GM21528 (cell line): ENCODE data around the gene TOGARAM2.
"Not testable (repeated sequence)": the region's sequence is repeated elsewhere in the genome, so short reads cannot be mapped to it uniquely, and the experiment has no call there.

Experiments
- ATAC-seq: cut with Tn5 transposase; IDR thresholded peaks from one replicate; pipeline ENCODE4 v1.9.1; 2021; ENCODE audit warnings: mild to moderate bottlenecking, moderate library complexity; ENCODE audit not compliant: unreplicated experiment, low FRiP score

Gene TOGARAM2

DNA sequence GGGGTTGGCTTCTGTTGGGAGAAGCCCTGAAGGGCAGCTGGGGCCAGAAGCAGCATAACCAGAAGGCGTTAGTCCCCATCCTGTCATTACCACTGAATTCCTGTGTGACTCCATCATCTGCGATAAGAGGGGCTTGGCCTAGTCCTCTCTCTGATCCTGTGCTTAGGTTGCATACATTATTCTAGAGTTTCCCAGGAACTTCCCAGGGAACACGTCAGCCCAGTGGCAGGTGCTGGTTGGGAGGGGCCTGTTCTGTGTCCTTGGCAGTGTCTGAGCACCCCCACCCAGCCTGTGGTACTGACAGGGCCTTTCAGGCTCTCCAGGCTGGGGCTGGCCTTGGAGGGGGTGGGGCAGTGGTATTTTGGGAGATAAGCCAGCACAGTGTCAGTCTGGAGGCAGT lies 4.5 kb upstream of the TOGARAM2 start:
- no peak for ATAC-seq

DNA sequence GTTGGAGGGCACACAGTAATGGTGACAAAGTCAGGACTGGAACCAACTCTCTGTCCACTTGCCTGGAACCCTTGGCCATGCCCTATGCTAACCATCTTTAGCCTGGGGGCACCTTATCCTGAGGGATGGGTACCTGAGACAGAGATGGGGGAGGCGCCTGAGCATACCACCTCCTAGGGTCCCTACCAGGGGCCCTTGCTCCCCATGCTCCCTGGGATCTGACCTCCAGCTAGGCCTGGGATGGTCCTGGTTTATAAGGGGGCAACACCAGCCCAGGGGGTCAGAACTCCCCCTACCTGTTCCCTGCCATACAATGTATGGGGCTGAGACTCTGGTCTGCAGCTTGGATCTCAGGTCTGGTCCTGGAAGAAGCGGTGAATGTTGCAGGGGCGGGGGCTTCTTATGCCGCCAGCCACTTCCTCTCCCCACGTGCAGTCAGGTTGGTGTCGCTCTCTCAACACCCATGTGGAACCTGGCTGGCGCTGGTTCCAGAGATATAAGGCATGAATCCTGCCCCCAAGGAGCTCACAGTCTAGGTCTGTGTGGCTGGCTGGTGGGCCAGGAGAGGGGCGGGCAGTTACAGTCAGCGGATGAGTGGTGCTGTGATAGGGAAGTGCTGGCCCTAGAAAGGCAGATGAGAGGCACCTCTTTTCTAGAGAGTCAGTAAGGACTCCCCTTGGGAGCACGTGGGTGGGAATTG lies 3.8 kb upstream of the TOGARAM2 start:
- no peak for ATAC-seq

- ATAC-seq = not testable (repeated sequence)
These were observed 3.1 kb upstream of the TOGARAM2 start for GRCh38 chr2:28978001-28978400.

- ATAC-seq = no peak
These were observed 2.5 kb upstream of the TOGARAM2 start for GRCh38 chr2:28978606-28979005.

GRCh38 chr2:28979041-28979440 lies 2.1 kb upstream of the TOGARAM2 start:
- no peak for ATAC-seq

GRCh38 chr2:28979576-28980366 lies 1.3 kb upstream of the TOGARAM2 start:
- ATAC-seq = no peak

- no peak for ATAC-seq
These were observed 606 bp upstream of the TOGARAM2 start for GRCh38 chr2:28980368-28981015.

DNA sequence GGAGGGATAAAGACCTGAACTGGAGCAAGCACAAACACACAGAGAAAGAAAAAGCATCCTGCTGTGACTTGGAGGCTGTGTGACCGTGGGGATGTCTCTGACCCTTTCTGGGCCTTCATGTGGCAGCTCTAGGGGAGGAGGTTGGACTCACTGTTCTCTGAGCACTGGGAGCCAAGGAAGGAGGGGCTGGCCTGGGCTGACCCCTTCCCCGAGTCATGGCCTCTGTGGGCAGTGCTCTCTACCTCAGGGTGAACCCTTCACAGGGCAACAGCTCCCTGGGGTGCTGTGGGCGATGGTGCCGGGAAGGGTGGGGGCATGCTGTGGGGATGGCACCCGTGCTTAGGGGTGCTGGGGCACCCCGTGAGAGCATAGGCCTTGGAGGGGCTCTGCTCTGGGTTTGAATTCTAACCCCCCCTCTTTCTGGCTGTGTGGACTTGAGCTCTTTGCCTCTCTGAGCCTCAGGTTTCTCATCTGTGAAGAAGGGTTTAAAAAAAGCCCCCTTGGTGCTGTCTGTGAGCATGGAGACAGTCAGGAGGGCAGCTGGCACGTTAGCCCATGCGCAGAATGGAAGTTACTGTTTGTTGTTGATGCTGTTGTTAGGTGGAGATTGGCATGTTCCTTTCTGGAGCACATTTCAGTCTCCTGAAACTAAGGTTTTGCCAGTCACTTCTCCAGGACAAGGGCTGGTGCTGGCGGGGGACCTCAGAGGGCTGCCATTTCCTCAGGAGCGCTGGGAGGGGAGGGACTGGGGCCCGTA lies 700 bp downstream of the TOGARAM2 start:
- ATAC-seq = no peak

- ATAC-seq = no peak
These were observed 1.4 kb downstream of the TOGARAM2 start for GRCh38 chr2:28982381-28982950.

GRCh38 chr2:28986429-28986828 lies 5.3 kb downstream of the TOGARAM2 start:
- ATAC-seq = no peak

DNA sequence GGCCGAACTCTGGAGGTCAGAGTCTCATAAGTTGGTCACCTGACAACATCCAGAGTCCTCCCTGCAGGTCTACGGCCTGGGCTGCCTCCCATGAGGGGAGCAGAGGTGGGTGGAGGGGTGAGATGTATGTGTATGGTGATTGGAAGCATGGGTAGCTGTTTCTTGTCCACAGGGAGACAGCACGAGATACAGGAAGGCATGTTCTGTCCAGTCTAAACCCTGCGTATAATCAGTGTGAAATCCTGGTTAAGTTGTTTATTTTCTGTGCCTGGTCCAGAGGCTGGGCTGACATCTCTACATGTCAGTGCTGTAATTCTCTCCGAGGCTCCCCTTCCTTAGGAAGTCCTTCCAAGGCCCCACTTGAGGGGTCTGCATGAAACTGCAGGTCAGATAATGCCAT lies 8.9 kb downstream of the TOGARAM2 start:
- no peak for ATAC-seq

DNA sequence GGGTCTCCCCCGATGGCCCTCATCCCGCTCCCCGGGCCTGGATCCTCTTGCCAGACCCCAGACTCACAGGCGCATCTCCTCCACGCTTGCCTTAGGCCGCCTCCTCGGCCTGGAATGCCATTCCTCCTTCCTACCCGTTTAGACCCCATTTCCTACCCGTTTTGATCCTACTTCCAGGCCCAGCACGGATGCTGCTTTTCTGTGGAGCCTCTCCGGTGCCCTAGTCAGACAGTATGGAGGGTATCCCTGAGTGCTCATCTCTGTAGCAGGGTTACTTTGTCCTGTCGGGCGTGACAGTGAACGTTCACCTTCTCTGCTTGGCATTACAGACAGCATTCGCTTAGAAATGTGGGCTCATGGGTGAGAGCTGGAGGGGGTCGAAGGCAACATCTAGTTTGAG lies 9.3 kb downstream of the TOGARAM2 start:
- no peak for ATAC-seq

GRCh38 chr2:28991021-28991420 lies 9.9 kb downstream of the TOGARAM2 start:
- no peak for ATAC-seq

DNA sequence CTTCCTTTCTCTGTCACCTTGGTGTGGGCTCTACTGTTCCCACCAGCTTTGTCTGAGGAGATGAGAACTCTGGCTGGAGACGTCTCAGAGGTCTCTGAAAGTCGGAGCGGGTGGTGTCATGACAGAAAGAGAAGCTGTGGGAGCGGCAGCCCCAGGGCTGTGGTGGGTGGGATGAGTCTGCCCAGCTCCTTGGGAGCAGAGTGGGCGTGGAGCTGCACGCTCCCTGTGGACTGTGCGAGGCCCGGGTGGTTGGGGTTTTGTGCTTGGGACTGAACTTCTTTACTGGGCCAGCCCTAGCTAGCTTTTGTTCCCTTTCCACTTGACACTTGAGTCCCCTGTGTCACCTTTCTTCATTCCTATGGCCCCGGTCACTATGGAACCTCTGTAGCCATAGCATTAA lies 10.4 kb downstream of the TOGARAM2 start:
- no peak for ATAC-seq

- ATAC-seq = no peak
These were observed 12.3 kb downstream of the TOGARAM2 start for GRCh38 chr2:28993206-28993960.

DNA sequence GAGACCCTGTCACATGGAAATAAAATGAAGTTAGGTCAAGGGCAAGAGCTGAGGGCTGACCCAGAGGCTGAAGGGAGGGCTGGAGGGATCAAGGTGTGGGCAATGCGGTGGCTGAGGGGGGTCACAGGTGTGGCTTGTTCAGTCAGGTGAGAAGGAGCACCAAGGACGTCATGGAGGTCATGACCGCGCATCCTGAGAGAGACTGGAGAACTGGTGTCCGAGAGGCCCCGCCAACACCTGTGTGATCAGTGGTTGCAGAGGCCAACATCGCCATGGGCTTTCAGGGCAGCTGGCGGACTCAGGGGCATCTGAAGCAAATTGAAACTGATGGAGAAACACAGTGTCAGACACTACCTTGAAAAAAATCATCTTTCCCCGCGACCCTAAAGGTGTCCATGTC lies 13.0 kb downstream of the TOGARAM2 start:
- no peak for ATAC-seq

GRCh38 chr2:28994679-28995078 lies 13.6 kb downstream of the TOGARAM2 start:
- no peak for ATAC-seq

DNA sequence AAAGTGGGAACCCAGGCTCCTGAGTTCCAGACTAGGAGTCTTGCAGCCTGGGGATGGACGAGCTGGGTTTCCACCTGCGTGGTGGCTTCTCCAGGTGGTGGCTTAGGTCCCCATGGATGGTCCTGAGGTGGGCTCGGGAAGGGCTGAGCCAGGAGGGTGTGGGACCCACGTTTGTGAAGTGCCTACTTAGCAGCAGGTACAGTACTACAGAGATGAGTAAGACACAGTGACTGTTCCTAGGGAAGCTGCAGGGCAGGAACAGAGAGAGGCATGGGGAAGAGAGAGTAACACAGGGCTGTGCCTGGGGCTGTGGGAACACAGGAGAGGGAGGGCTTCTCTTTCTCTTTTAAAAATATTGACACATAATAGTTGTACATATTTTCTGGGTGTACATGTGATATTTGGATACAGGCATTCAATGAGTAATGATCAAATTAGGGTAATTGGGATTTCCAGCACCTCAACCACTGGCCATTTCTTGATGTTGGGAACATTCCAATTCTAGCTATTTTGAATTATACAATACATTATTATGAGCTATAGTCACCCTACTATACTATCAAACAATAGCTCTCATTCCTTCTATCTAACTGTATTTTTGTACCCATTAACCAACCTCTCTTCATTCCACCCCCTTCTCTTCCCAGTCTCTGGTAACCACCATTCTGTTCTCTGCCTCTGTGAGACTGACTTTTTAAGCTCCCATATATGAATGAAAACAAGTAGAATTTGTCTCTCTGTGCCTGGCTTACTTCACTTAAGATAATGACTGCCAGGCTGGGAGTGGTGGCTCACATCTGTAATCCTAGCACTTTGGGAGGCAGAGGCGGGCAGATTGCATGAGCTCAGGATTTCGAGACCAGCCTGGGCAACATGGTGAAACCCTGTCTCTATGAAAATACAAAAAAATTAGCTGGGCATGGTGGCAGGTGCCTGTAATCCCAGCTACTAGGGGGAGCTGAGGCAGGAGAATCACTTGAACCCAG lies 15.0 kb downstream of the TOGARAM2 start:
- no peak for ATAC-seq
